Prostate gland (tissue), 2 donors: Measurements from ENCODE around the gene MAP3K8. TPM values are rescaled to one million over a fixed set of nuclear protein-coding genes. Genes with fewer than 3 reads are reported as not detected.
A peak's percentile ranks its signal among the peaks of the same experiment; 100 is the strongest.

ENCODE experiments used
- DNase-seq: peaks from one replicate; pipeline ENCODE4 v3.0.0-alpha.2; 2019; ENCODE audit warnings: low spot score
- H3K27ac ChIP-seq, 2 donors: fragments of 200-600 bp; sonication (generic); 2 replicates each; pipeline ENCODE4 v1.5.1; 2017 to 2019
- H3K27me3 ChIP-seq: fragments of 200-600 bp; sonication (generic); replicated peaks from 2 replicates; pipeline ENCODE4 v1.5.1; 2019; ENCODE audit not compliant: insufficient read depth
- H3K36me3 ChIP-seq, 2 donors: fragments of 200-600 bp; sonication (generic); 1 replicate in 1 of 2; 2 replicates in 1 of 2; pipeline versions ENCODE4 v1.5.1 to v1.8.1; 2017 to 2019
- H3K4me1 ChIP-seq: fragments of 200-600 bp; sonication (generic); replicated peaks from 2 replicates; pipeline ENCODE4 v1.5.1; 2019
- H3K4me3 ChIP-seq, 2 donors: fragments of 200-600 bp; sonication (generic); 2 replicates each; pipeline ENCODE4 v1.5.1; 2017 to 2019
- H3K9me3 ChIP-seq: fragments of 200-600 bp; sonication (generic); 2 replicates; pipeline ENCODE4 v1.5.1; 2017
- POLR2A ChIP-seq: fragments of 450-650 bp; IDR thresholded peaks from one replicate; pipeline ENCODE4 v1.6.1; 2016; ENCODE audit warnings: antibody characterized with exemption, mild to moderate bottlenecking
- POLR2AphosphoS5 ChIP-seq: sonication (generic); formaldehyde crosslinking; IDR thresholded peaks from one replicate; pipeline ENCODE4 v1.6.1; 2017; ENCODE audit warnings: antibody characterized with exemption
- WGBS: methylation state at CpG from one replicate; pipeline ENCODE4 v1.1.5; 2018; 5-methylcytosine and 5-hydroxymethylcytosine counted together
- intact Hi-C: fragments of 100-400 bp; cut with DNase I; formaldehyde crosslinking; loops from one replicate; pipeline ENCODE4 v1.14.2; 2022
- total RNA-seq, 2 donors: library from RNA; depleted of rRNA; stranded (reverse); fragments of >200 nt; gene quantifications; one replicate each; pipeline ENCODE4 v1.1.0, GENCODE V29; 2016
- TF ChIP-seq, protein P1 (sequence below), 4 experiments: fragments of 200-600 bp in 2 of 4; fragments of 450-650 bp in 2 of 4; sonication (generic) in 2 of 4; IDR thresholded peaks; 1 replicate in 3 of 4; 2 replicates in 1 of 4; pipeline ENCODE4 v1.5.1; 2016 to 2019; ENCODE audit warnings: antibody characterized with exemption in 4 of 4, mild to moderate bottlenecking in 2 of 4, moderate library complexity in 2 of 4

The MAP3K8 gene
- total RNA-seq, 2 donors from 2014 or later = 4.7 to 12.2 TPM

- intact Hi-C loops = loop anchor here (5.0 kb wide), 1 partner anchor 181 kb away; no protein-coding TSS in a partner anchor
- H3K4me3 ChIP-seq = no peak overlapping the region
- TF ChIP-seq POLR2A = no peak
- TF ChIP-seq POLR2AphosphoS5 = no peak
- TF ChIP-seq, protein P1, sequence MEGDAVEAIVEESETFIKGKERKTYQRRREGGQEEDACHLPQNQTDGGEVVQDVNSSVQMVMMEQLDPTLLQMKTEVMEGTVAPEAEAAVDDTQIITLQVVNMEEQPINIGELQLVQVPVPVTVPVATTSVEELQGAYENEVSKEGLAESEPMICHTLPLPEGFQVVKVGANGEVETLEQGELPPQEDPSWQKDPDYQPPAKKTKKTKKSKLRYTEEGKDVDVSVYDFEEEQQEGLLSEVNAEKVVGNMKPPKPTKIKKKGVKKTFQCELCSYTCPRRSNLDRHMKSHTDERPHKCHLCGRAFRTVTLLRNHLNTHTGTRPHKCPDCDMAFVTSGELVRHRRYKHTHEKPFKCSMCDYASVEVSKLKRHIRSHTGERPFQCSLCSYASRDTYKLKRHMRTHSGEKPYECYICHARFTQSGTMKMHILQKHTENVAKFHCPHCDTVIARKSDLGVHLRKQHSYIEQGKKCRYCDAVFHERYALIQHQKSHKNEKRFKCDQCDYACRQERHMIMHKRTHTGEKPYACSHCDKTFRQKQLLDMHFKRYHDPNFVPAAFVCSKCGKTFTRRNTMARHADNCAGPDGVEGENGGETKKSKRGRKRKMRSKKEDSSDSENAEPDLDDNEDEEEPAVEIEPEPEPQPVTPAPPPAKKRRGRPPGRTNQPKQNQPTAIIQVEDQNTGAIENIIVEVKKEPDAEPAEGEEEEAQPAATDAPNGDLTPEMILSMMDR (IDR thresholded peaks at IDR 0.05) = no peak
Measured at GRCh38 chr10:30411263-30411662, 22.7 kb upstream of the MAP3K8 start.

GRCh38 chr10:30412901-30413300 is 21.1 kb upstream of the MAP3K8 start:
- no peaks in the 10 kb centered on the region for H3K4me1 ChIP-seq
- H3K27me3 ChIP-seq = no peaks in the 10 kb centered on the region
- no peaks in the 10 kb centered on the region for H3K9me3 ChIP-seq
- no peak for DNase-seq
- H3K4me3 ChIP-seq = no peak overlapping the region
- no peaks in the 10 kb centered on the region for H3K36me3 ChIP-seq
- no peak for TF ChIP-seq POLR2AphosphoS5
- TF ChIP-seq POLR2A = no peak
- TF ChIP-seq, protein P1 (IDR thresholded peaks at IDR 0.05) = no peak
- intact Hi-C loops = loop anchor here (5.0 kb wide), 1 partner anchor 179 kb away; no protein-coding TSS in a partner anchor
- H3K27ac ChIP-seq = no peak overlapping the region

More at GRCh38 chr10:30411263-30411662, 22.7 kb upstream of the MAP3K8 start:
- Histone ChIP-seq H3K4me1 (no peaks in the 10 kb centered on the region), H3K9me3 (no peaks in the 10 kb centered on the region), H3K27ac (no peak overlapping the region), H3K36me3 (no peaks in the 10 kb centered on the region), H3K27me3 (no peaks in the 10 kb centered on the region)
- DNase-seq = no peak
- 97% methylated on average over 1 of the region's 1 CpG for WGBS

GRCh38 chr10:30413996-30414576 is 19.9 kb upstream of the MAP3K8 start:
- WGBS = 34% methylated on average over 3 of the region's 3 CpGs
- no peaks in the 10 kb centered on the region for H3K9me3 ChIP-seq
- TF ChIP-seq POLR2AphosphoS5 (peak; percentile 75), POLR2A (no peak)
- TF ChIP-seq, protein P1 (IDR thresholded peaks at IDR 0.05) = peak; percentile 46 to 88 (median 75)
- no peaks in the 10 kb centered on the region for H3K27me3 ChIP-seq
- intact Hi-C loops = loop anchor here (5.0 kb wide), 1 partner anchor 178 kb away; no protein-coding TSS in a partner anchor
- no peaks in the 10 kb centered on the region for H3K4me1 ChIP-seq
- no peak overlapping the region for H3K27ac ChIP-seq
- H3K4me3 ChIP-seq = no peak overlapping the region
- H3K36me3 ChIP-seq = no peaks in the 10 kb centered on the region
- DNase-seq = peak; percentile 56

GRCh38 chr10:30415593-30415992 is 18.4 kb upstream of the MAP3K8 start:
- H3K9me3 ChIP-seq = no peaks in the 10 kb centered on the region
- H3K36me3 ChIP-seq = no peaks in the 10 kb centered on the region
- no peak overlapping the region for H3K27ac ChIP-seq
- H3K4me3 ChIP-seq = no peak overlapping the region
- TF ChIP-seq POLR2AphosphoS5 (no peak), POLR2A (no peak)
- TF ChIP-seq, protein P1 (IDR thresholded peaks at IDR 0.05) = no peak
- 96% methylated on average over 7 of the region's 7 CpGs for WGBS
- no peaks in the 10 kb centered on the region for H3K27me3 ChIP-seq
- DNase-seq = no peak
- intact Hi-C loops = no loop called here
- no peaks in the 10 kb centered on the region for H3K4me1 ChIP-seq

DNA sequence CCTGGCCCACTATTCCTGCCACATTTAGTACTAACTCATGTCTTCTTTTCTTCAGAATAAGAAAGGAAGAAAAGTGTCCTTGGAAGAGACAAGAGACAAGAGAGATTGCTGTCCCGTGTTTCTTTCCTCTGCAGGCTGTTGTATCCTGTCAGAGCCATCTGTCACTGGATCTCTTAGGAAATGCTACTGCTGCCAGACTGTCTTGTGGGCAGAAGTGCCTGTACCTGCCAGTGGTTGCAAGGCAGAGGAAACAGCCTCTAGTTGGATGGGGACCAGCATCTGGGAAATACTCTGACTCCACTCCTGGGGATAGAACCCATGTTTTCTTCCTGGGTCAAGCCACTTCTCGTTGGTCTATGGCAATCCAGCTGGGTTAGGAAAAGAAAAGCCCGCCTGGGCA is 16.7 kb upstream of the MAP3K8 start:
- TF ChIP-seq, protein P1 (IDR thresholded peaks at IDR 0.05) = no peak
- TF ChIP-seq POLR2A (no peak), POLR2AphosphoS5 (no peak)
- no peak for DNase-seq
- H3K9me3 ChIP-seq = no peaks in the 10 kb centered on the region
- H3K4me3 ChIP-seq = no peak overlapping the region
- H3K27me3 ChIP-seq = no peaks in the 10 kb centered on the region
- H3K4me1 ChIP-seq = no peaks in the 10 kb centered on the region
- intact Hi-C loops = loop anchor here (2.0 kb wide), 1 partner anchor 116 kb away; no protein-coding TSS in a partner anchor
- WGBS = 81% methylated on average over 3 of the region's 3 CpGs
- no peaks in the 10 kb centered on the region for H3K36me3 ChIP-seq
- H3K27ac ChIP-seq = no peak overlapping the region
